ENCODE data around the gene GALNT10.

Gene GALNT10

GRCh38 chr5:154430466-154430865 is 239.9 kb downstream of the GALNT10 start:
- ChIA-PET CTCF (interaction anchor here (1.2 to 4.4 kb wide), 5 partner anchors 8 to 455 kb away, joined by 3 to 26 read pairs (median 4); no protein-coding TSS in a partner anchor), POLR2A (no interaction called here)
- DNase-seq (ENCODE audit: extremely low spot score), result no peak
- TF ChIP-seq CTCF (IDR thresholded peaks at IDR 0.05; ENCODE audit: control extremely low read depth, extremely low read depth, low read depth, missing control alignments), result no peak

DNA sequence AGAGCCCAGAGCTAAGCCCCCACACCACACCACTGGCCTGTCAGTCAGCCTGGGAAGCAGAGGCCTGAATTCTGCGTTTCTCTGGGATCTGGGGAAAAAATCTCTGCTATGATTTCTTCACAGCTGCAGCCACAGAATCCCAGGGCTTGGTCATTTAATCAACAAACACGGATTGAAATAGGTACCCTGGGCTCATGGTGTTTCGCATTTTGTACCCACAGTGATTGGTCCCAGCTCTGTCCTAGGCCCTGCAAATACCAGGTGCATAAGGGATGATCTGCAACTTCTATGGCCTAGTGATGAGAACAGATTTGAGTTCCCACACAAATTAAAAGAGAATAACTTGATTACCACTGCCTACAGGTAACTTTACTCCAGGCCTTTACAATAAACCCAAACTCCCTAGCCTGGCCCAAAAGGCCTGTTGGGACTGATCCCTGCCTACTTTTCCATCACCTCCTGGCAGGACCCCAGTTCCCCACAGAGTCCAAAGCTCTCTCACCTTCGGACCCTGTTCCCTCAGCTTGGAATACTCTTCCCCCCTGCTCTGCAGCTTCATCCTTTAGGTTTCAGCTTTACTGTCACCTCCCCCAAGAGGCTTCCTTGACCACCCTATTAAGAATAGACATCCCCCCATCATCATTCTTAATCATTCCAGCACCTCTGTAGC is 240.6 kb downstream of the GALNT10 start:
- ChIA-PET POLR2A (no interaction called here), CTCF (interaction anchor here (1.4 to 4.4 kb wide), 5 partner anchors 9 to 46 kb away, joined by 3 to 26 read pairs (median 5); no protein-coding TSS in a partner anchor)
- no peak for TF ChIP-seq CTCF (IDR thresholded peaks at IDR 0.05; ENCODE audit: control extremely low read depth, extremely low read depth, low read depth, missing control alignments)
- no peak for DNase-seq (ENCODE audit: extremely low spot score)

GRCh38 chr5:154435226-154435625 is 244.7 kb downstream of the GALNT10 start:
- TF ChIP-seq CTCF (IDR thresholded peaks at IDR 0.05; ENCODE audit: control extremely low read depth, extremely low read depth, low read depth, missing control alignments), result no peak
- CTCF ChIA-PET, result no interaction called here
- POLR2A ChIA-PET, result no interaction called here
- no peak for DNase-seq (ENCODE audit: extremely low spot score)

- DNase-seq (ENCODE audit: extremely low spot score), result no peak
- ChIA-PET CTCF (interaction anchor here (1.0 to 1.3 kb wide), 4 partner anchors 10 to 83 kb away, joined by 3 to 4 read pairs (median 3); no protein-coding TSS in a partner anchor), POLR2A (interaction anchor here (0.5 kb wide), 1 partner anchor 327 kb away, joined by 5 read pairs; no protein-coding TSS in a partner anchor)
- TF ChIP-seq CTCF (IDR thresholded peaks at IDR 0.05; ENCODE audit: control extremely low read depth, extremely low read depth, low read depth, missing control alignments), result no peak
Measured at GRCh38 chr5:154437281-154437965, 246.9 kb downstream of the GALNT10 start.

DNA sequence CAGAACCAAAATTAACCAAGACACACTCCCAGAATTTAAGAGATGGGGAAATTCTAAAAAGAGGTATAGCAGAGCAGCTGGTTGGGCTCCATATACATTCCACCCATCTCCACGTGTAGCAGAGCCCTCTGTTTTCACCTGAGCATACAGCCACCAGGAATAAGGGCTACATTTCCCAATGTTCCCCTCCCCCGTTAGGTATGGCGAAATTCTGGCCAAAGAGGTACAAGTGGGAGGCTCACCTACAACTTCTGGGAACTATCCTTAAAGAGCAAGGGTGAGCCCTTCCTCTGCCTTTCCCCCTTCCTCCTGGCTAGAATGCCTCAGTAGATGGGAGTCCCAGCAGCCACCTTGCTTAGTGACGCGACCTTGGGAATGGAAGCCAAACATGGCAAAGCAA is 250.0 kb downstream of the GALNT10 start:
- TF ChIP-seq CTCF (IDR thresholded peaks at IDR 0.05; ENCODE audit: control extremely low read depth, extremely low read depth, low read depth, missing control alignments), result no peak
- ChIA-PET POLR2A (no interaction called here), CTCF (interaction anchor here (1.0 to 1.7 kb wide), 4 partner anchors 9 to 36 kb away, joined by 3 to 5 read pairs (median 4); no protein-coding TSS in a partner anchor)
- no peak for DNase-seq (ENCODE audit: extremely low spot score)

DNA sequence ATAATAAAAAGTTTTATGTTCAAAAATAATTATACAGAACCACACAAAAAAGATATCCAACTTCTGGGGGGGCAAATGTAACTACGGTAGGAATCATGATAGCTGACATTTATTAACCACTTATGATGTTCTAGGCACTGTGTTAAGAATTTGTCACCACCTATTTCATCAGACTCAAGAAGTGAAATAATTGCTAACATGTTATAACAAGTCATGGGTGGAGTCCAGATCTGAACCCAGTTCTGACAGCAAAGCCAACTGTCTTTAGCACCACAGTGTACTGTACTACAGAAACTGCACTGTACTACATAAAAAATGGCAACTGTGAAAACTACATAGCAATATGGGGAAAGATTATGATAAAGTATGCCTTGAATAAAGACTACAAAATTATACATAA is 252.3 kb downstream of the GALNT10 start:
- CTCF ChIA-PET, result no interaction called here
- POLR2A ChIA-PET, result no interaction called here
- no peak for TF ChIP-seq CTCF (IDR thresholded peaks at IDR 0.05; ENCODE audit: control extremely low read depth, extremely low read depth, low read depth, missing control alignments)
- no peak for DNase-seq (ENCODE audit: extremely low spot score)
